ENCODE measurements around the gene RNF157. TPM values are rescaled to one million over a fixed set of nuclear protein-coding genes. Genes with fewer than 3 reads are reported as not detected.
"Not testable (repeated sequence)": the region's sequence is repeated elsewhere in the genome, so short reads cannot be mapped to it uniquely, and the experiment has no call there.

Gene RNF157
- total RNA-seq, 4 donors from 2014 or later, result 0.85 to 3.4 (median 1.3) TPM

- no peaks in the 10 kb centered on the region for H3K9me3 ChIP-seq
- no peak for TF ChIP-seq CTCF (IDR thresholded peaks at IDR 0.05)
- no peak for TF ChIP-seq POLR2A (IDR thresholded peaks at IDR 0.05)
- TF ChIP-seq POLR2AphosphoS5 (IDR thresholded peaks at IDR 0.05), result no peak
- TF ChIP-seq EP300 (IDR thresholded peaks at IDR 0.05), result no peak
- peak in 1 of 2 donors; percentile 26 for DNase-seq (ENCODE audit: low spot score in 2 of 2)
- WGBS, result 92% methylated on average over 5 of the region's 5 CpGs
- H3K27me3 ChIP-seq, result no peaks in the 10 kb centered on the region
- peaks cover 25% of the 10 kb centered on the region for H3K4me1 ChIP-seq
- H3K4me3 ChIP-seq, result no peak overlapping the region
- no peak overlapping the region for H3K27ac ChIP-seq
- no peaks in the 10 kb centered on the region for H3K36me3 ChIP-seq
Observed at GRCh38 chr17:76254275-76254674, 14.0 kb upstream of the RNF157 start.

GRCh38 chr17:76253841-76254240, 13.5 kb upstream of the RNF157 start:
- H3K27ac ChIP-seq, result no peak overlapping the region
- H3K27me3 ChIP-seq, result no peaks in the 10 kb centered on the region
- no peaks in the 10 kb centered on the region for H3K36me3 ChIP-seq
- H3K4me1 ChIP-seq, result peaks cover 21% of the 10 kb centered on the region
- no peak for TF ChIP-seq POLR2AphosphoS5 (IDR thresholded peaks at IDR 0.05)
- no peak for TF ChIP-seq CTCF (IDR thresholded peaks at IDR 0.05)
- TF ChIP-seq EP300 (IDR thresholded peaks at IDR 0.05), result no peak
- TF ChIP-seq POLR2A (IDR thresholded peaks at IDR 0.05), result no peak
- 92% methylated on average over 7 of the region's 7 CpGs for WGBS
- H3K4me3 ChIP-seq, result no peak overlapping the region
- H3K9me3 ChIP-seq, result no peaks in the 10 kb centered on the region
- DNase-seq (ENCODE audit: low spot score in 2 of 2), result no peak

- peak overlapping the region; percentile 76 for H3K27ac ChIP-seq
- peaks cover 18% of the 10 kb centered on the region for H3K4me1 ChIP-seq
- 91% methylated on average over 23 of the region's 23 CpGs for WGBS
- H3K27me3 ChIP-seq, H3K36me3 ChIP-seq, H3K9me3 ChIP-seq, H3K4me3 ChIP-seq: not testable (repeated sequence)
- peak in 1 of 2 donors; percentile 53 for DNase-seq (ENCODE audit: low spot score in 2 of 2)
Observed at GRCh38 chr17:76252967-76253766, 12.9 kb upstream of the RNF157 start.

GRCh38 chr17:76252040-76252954, 12.0 kb upstream of the RNF157 start:
- Histone ChIP-seq H3K4me1 (peaks cover 18% of the 10 kb centered on the region), H3K4me3 (no peak overlapping the region), H3K9me3 (no peaks in the 10 kb centered on the region), H3K36me3 (no peaks in the 10 kb centered on the region), H3K27ac (peak overlapping the region; percentile 76), H3K27me3 (no peaks in the 10 kb centered on the region)
- DNase-seq (ENCODE audit: low spot score in 2 of 2), result peak in 1 of 2 donors; percentile 87
- 31% methylated on average over 11 of the region's 11 CpGs for WGBS
- TF ChIP-seq CTCF (IDR thresholded peaks at IDR 0.05), result no peak
- peak in 1 of 3 donors; percentile 49 for TF ChIP-seq POLR2AphosphoS5 (IDR thresholded peaks at IDR 0.05)

GRCh38 chr17:76251478-76252039, 11.3 kb upstream of the RNF157 start:
- no peak for TF ChIP-seq CTCF (IDR thresholded peaks at IDR 0.05)
- TF ChIP-seq POLR2A (IDR thresholded peaks at IDR 0.05), result no peak
- TF ChIP-seq EP300 (IDR thresholded peaks at IDR 0.05), result no peak
- H3K9me3 ChIP-seq, result no peaks in the 10 kb centered on the region
- peak in 1 of 2 donors; percentile 48 for DNase-seq (ENCODE audit: low spot score in 2 of 2)
- H3K36me3 ChIP-seq, result no peaks in the 10 kb centered on the region
- peaks cover 18% of the 10 kb centered on the region for H3K4me1 ChIP-seq
- 86% methylated on average over 8 of the region's 8 CpGs for WGBS
- H3K4me3 ChIP-seq, result no peak overlapping the region
- H3K27ac ChIP-seq, result peak overlapping the region; percentile 76
- H3K27me3 ChIP-seq, result no peaks in the 10 kb centered on the region
